ENCODE results near the gene ID1.
"Not testable (repeated sequence)": the region's sequence is repeated elsewhere in the genome, so short reads cannot be mapped to it uniquely, and the experiment has no call there.

Gene ID1

GRCh38 chr20:31638816-31639215 is 33.7 kb downstream of the ID1 start:
- DNase-seq, result no peak

DNA sequence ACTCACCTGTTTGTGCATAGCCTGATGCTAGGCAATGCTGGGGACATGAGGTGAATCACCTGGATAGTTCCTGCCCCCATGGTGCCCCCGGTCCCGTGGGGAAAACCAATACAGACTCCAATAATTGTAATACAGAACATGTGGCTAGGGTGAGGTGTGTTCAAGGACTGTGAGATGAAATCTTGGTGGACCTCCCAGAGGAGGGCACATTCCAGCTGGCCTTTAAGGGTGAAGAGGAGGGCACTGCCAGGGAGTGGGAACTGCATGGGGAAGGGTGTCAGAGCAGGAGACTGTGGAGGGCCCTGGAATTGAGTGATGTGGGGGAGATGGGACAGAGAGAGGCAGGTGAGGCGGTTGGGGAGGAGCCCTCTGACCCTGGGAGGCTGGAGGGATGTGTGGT is 35.2 kb downstream of the ID1 start:
- DNase-seq, result no peak

GRCh38 chr20:31641391-31641790 is 36.3 kb downstream of the ID1 start:
- no peak for DNase-seq

- DNase-seq, result peak; percentile 16
Observed at GRCh38 chr20:31642837-31643236, 37.7 kb downstream of the ID1 start.

DNA sequence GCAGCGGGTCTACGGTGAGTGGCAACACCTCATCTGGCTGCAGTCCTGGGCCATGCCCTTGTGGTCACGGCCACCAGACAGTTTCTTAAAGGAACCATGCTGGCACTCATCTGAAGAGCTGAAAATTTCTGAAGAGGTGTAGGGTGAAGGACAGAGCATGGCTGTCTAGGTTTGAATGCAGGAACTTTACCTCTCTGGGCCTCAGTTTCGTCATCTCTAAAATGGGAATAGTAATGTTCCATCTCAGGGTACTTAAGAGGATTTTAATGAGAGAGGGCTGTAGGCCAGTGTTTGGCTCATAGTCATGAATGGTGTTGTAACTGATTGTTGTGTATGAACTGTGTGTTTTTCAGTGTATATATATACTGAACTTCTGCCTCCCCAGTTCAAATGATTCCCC is 38.4 kb downstream of the ID1 start:
- no peak for DNase-seq

DNA sequence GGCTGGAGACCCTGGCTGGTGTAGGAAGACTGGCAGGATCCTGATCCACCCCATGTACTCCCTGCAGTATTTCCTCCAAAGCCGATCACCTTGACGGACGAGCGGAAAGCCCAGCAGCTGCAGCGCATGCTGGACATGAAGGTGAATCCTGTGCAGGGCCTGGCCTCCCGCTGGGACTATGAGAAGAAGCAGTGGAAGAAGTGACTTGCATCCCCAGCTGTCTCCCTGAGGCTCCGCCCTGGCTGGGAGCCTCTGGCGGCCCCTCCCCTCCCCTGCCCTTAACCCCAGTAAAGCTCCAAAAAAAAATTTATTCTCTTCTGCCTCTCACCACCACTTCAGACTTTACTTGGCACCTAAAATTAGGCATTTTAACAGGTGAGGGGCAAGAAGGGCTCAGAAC is 39.6 kb downstream of the ID1 start:
- DNase-seq, result no peak

GRCh38 chr20:31648104-31648503 is 43.0 kb downstream of the ID1 start:
- not testable (repeated sequence) for DNase-seq

DNA sequence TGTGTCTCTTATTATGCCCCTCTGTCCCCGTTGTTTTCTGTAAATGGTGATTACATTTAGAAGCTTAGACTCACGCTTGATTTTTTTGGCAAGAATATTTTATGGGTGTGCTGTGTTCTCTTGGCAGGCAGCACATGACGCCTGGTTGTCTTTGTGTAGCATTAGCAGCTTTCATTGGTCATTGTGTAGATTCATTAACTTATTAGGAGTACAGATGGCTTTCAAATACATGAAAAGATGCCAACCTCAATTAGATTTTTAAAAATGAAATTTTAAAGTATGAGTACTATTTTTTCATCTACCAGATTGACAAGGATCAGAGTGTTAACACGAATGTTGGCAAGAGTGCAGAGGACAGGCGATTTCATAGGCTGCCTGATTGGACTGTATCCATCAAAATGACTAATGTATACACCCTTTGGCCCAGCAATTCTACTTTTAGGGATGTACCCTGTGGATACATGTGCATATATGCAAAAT is 47.9 kb downstream of the ID1 start:
- DNase-seq, result no peak

DNA sequence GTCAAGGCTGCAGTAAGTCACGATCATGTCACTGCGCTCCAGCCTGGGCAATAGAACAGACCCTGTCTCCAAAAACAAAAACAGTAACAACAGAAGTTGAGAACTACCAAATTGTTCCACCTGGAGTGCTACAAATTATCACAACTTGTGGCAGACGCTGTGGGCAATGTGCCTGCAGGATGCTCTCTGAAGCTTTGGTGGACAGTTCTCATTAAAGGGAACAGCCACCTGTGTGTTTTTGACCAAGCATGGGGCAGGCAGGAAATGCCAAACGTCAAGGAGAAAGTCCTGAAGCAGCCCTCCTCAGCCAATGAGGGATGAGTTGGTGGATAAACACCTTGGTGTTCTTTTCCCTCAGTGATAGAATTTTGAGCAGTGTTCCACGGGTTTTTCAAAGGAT is 48.5 kb downstream of the ID1 start:
- no peak for DNase-seq

DNA sequence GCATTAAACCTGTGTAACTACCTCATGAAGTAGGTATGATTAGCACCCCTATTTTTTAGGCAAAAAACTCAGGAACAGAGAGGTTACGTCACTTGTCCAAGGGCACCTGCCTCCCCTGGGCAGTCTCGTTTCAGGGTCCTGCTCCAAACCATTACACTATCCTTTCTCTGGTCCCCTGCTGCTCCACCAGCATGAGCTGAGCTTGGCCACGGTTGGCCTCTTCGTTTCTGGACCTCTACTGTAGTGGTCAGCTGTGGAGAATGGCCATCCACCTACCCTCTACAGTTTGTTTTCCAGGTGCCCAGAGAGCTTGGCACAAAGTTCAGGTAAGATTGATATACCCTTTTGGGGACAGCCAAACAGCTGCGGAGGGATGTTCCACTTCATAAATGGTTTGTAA is 49.4 kb downstream of the ID1 start:
- DNase-seq, result no peak
